SK-N-DZ (cell line): ENCODE results near the gene GRID1.

Experiments
- DNase-seq: peaks from one replicate; pipeline ENCODE4 v3.0.0-alpha.2; 2015; ENCODE audit warnings: low spot score

The GRID1 gene

DNA sequence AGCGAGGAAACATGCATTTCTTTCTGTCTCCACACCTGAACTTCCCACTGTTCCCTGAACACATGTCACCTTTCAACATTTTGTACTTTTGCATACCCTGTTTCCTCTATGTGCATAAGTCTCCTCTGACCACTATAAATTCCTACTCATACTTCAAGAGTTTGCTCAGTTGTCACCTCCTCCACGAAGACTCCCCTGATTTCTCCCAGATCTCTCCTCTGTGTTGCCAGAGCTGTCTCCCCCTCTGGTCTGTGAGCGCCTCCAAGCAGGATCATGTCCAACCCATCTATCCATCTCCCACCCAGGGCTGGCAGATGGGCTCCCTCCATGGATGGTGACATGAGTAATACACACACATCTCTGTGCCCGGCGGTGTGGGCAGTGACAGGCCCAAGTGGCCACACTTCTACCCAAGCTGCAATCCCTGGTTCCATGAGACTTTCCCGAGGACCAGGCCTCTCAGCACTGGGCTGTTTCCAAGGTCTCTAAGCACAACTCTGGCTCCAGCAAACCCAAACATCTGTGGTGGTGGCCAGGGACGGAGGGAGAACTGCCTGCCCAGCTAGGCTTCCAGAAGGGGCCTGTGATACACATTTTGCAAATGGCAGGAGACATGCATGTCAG, 135.9 kb downstream of the GRID1 start:
- DNase-seq = no peak

DNA sequence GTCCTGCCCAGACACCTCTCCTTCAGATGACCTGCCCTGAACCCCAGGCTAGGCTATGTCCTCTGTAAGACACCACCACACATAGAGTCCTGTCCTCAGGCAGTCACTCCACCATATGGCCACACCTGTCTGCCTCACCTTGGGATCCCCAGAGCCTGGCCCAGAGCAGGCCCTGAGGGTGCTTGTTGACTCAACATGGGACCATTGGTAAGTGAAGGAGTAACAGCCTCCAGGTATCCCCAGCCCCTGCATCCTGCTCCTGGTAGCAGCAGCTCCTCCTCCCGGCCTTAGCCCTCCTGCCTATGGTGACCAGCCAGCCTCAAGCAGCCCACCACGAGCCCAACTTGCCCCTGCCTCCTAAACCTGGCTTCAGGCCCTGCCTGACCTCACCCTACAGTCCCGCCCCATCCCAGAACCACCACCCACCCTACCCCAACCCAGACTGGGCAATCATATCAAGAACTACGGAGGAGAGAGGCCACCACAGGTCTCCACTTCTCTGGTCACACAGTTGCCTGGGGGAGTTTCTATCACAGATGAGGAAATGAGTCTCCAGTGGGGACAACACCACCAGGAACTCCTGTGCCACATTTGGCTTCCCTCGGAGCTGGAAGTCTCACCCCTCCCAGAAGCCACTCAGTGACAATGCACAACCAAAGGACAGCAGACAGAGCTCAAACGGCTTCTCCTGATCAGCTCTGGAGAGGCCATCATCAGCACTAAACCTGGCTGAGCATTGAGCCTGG, 136.6 kb downstream of the GRID1 start:
- DNase-seq = no peak

DNA sequence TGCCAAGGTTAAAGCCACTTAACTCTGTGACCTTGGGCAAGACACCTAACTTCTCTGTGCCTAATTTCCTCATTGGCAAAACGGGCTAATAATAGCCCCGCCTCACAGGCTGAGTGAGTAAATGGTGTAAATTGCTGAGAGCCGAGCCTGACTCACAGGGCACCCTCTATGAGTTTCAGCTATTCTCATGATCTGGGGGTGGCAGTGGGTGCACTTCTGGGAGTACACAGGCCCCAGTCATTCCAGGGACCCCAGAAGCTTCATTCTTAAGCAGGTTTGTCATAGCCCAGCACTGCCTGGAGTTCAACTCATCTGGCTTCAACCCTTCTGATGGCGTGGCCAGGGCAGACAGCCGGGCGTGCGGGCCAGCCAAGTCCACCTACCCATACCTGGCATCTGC, 137.2 kb downstream of the GRID1 start:
- no peak for DNase-seq

DNA sequence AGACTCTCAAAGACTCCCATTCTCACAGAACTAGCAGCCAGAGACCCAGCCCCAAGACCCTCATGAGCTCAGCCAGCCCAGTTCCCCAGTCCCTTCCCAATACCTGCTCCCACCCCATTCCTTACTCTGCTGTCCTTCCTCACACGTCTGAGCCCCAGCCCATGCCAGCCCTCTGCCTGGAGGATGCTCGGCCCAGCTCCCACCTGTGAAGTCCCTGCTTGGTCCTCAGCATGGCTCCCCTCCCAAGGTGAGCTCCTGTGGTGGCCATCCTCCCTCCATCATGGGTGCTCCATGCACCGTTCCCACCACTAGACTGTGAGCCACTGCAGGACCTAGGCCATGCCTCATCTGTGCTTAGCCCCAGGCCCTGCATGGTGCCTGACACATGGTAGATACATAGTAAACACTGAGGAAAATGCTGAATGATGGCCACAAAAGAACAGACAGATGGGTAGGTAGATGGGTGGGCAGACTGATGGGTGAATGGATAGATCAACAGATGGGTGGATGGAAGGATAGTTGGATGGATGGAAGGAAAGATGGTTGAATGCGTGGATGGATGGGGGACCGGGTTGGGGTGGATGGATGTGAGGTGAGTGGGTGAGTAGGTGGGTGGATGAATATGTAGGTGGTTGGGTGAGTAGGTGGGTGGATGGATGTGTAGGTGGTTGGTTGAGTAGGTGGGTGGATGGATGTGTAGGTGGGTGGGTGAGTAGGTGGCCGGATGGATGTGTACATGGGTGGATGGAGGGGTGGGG, 138.9 kb downstream of the GRID1 start:
- DNase-seq = no peak

DNA sequence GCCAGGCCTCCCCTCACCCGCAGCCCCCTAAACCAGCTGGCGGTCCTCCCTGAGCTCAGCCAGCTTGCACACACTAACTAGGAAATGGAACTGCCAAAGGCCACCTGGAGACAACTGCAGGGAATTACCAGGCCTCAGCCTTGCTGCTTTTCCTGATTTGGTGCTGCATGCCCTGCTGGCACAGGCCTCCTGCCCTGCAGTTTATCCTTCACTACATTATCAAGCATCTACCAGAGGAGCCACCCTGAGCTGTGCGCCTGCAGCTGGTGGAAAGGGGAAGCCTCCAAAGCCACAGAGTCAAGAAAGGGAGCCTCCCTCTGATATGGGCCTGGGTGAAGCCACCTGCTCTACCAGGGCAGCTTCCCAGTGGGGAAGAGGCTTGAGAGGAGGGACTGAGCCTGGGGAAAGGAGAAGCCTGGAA, 139.8 kb downstream of the GRID1 start:
- DNase-seq = no peak

DNA sequence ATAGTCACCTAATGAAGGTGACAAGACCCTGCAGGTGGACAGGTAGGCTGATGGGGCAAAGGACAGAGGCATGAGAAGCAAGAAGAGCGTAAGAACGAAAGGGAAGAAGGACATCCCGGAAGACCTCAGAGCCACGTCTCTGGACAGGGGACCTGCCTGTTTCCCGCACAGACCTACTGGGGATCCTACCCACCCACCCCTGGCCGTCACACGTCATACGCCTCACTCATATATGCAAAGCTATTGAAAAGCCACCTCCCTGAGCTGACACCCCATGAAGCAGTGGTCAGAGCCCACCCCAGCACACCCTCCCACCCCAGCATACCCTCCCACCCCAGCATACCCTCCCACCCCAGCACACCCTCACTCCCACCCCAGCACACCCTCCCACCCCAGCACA, 140.6 kb downstream of the GRID1 start:
- DNase-seq = no peak

DNA sequence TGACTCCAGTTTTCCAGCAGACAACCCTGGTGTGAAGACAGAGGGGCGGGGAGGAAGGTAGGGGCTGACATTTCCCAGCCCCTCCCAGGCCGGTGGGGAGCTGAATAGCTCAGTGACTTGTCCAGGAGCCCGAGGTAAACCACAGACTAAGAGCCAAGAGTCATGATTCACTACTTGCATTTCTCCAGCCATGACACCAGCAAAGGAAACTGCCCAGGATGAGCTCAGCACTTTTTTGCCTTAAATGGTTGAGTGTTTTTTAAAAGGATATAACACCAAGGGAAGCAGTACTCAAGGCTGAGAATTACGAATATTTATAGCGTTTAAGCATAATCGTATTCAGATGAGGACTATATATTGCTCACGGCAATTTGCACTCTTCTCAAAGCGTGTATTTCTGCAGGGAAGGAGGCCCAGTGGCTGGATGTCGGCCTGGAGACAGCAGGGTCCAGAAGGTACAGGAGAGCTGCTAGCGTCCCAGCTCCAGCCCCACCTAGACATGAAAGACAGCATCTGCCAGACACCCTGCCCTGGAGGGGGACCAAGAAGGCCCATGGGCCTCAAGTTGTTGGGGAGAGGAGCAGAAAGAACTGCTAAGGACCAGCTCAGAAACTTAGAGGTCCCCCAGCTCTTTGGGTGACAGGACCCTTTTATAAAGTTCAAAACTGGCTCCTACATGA, 141.4 kb downstream of the GRID1 start:
- no peak for DNase-seq

DNA sequence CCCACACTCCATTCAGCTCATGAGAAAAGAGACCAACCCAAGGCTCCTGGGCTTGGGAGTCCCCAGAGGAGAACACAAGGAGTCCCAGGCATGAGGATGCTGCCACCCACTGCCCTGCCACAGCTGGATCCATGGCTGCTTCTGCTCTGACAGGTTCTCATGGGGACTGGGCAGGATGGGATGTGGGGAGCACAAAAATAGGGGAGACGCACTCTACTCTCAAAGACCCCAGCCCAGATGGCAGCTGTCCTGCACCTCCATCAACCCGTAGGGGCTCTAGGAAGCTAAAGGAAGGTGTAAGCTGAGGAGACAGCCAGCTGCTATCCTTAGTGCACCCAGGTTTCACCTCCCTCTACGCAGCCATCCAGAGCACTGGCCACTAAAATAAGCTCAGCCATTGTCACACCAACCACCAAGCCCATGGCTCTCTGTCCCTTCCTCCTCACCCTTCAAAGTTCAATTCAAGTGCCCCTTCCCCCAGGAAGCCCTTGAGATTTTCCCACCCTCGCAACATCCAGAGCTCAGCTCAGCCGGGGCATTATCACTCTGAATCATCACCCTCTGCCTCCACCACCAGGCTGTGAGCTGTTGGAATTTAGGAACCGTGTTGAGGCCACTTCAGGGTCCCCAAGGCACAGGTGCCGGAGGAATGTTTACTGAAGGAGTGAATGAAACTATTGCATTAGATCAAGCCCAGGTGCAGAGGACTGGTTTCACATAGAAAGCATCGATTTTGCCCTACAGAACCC, 142.1 kb downstream of the GRID1 start:
- no peak for DNase-seq

DNA sequence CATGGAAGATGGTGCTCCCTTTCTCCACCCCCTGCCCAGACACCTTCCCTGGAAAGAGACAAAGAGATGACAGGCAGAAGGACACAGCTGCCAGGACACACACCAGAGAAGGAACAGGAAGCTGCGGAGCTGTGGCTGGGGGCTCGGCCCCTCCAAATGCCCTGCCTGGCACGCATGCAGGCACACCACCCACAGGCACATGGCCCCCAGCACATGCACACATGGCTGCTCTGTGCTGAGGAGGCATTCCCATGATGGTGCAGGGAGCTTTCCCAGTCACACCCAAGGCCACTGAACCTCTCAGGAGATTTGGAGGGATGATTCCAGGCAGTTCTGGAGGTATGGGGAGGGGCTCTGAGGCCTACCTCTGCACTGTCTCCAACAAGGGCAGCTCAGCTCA, 143.3 kb downstream of the GRID1 start:
- DNase-seq = no peak

DNA sequence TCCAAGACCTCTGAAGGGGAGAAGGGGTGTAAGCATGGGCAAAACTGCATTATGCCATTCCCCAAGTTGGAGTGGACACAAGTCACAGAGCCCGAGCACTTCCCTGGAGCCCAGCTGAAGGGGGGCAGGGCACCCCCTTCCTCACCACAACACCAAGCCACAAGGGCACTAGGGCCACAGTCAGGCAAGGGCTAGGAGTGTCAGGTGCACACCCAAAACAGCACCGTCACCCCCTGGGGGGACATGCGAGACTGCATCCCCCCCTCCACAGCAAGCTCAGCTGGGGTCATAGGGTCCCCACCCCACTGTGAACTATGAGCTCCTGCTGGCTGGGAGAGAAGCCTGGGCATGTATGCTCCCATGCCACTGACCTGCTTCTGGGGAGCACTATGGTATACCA, 143.9 kb downstream of the GRID1 start:
- no peak for DNase-seq

DNA sequence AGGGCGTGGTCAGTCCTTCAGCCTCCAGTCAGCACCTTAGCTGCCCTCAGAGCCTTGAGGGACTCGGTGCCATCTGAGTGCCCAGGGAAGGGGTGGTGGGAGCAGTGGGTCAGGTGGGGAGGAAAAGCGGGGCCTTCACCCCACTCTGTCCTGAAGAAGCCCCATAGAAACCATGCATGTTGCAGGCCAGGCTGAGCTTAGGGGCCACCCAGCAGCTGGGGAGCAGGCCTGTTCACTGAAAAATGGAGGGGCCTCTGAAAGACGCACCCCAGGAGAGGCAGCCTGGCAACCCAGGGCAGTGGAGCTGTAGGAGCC, 144.3 kb downstream of the GRID1 start:
- DNase-seq = no peak

DNA sequence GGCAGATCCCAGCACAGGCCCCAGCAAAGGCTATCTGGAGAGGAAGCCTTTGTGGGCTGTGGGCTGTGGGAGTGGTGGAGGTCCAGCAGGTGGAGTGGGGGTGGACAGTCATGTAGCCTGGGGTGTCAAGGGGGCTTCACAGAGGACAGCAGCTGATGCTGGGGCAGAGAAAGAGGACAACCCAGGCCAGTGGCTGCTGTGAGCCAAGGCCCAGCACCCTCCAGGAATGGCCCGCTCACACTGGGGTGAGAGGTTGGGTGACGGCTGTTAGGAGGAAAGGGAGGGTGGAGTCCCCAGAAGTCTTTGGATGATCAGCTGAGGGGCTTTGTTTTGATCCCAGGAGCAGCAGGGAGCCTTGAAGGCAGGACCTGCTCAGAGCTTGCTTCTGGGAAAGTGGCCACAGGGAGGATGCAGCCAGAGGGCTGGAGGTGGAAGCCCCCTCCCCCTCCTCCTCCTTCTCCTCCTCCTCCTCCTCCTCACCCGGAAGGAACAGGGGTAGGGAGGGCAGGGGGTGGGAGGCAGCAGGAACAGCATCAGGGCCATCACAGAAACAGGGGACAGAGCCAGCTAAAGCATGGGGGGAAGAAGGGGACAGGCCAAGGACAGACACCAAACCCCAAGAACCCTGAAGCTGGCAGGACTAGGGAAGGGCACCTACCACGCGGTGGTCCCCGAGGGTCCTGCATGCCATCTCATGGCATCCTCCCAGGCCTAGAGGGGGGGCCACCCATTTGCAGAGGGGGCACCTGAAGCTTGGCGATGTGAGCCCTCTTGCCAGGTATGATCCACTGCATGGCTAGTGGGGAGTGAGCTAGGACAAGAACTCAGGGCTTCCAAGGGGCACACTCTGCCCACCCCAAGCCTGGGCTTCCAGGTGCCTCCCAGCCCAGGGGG, 144.9 kb downstream of the GRID1 start:
- DNase-seq = no peak

DNA sequence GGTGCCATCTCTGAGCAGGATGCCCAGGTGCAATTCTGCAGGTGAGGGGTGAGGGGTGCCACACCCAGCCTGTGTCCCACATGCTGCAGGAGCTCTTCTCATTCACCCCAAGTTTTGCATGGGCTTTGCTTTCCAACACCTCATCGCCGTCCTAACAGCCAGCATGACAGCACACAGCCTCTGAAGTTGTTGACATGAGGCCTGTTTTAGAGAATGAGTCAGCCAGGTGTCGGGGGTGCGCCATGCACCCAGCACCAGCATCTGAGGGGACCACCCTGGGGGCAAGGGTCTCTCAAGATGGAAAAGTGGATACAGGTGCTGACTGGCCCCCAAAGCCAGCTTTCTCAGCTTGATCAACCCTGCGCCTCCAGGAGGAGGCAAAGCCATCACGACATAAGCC, 146.0 kb downstream of the GRID1 start:
- no peak for DNase-seq

DNA sequence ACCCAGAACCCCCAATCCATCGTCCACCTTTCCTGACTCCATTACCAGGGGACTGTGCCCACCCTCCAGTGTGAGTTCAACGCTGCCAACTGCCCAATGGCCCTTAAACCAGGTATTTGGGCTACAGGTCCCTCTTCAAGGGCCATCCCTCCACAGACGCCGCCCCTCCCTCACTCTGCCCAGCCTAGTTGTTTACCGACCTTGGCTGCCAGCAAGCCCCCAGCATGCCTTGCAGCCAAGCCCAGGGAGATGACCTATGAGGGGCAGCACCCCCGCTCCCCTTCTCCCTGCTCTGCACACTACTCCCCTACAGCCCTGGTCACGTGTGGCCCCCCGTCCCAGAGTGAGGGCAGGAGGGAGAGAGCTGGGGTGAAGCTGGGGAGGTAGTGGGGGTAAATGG, 147.3 kb downstream of the GRID1 start:
- DNase-seq = no peak

DNA sequence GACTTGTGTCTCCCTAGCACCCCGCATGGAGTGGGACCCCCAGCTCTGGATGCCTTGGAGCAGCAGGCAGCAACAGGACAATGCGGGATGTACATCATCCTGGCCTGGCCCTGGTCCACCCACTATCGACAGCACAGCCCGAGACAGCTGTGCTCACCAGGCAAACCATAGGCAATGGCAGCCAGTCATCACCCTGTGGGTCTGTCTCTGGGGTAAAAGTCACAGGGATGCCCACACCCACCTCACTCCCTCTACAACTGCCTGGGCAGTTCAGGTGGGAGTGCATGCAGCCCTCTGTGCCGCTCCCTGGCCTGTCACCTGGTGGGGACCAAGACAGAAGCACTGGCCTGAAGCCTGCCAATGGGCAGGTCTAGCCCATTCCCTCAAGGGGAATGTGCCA, 147.8 kb downstream of the GRID1 start:
- no peak for DNase-seq

DNA sequence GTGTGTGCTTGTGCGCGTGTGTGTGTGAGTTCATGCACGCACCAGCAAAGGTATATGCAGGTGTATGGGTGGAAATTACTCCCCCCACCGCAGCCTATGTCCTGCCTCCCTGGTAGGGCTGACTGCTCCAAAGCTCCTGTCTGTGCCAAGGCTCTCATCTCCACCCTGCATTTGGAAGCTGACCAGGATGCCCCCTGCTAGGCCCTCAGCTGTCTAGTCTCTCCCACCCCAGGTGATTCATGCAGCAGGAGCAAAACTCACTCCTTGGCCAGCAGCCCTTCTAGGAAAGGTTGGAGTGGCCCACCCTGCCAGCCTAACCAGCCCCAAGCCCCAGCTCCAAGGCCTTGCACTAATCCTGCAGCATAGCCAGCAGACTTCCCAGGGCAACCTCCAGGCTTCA, 148.4 kb downstream of the GRID1 start:
- no peak for DNase-seq

DNA sequence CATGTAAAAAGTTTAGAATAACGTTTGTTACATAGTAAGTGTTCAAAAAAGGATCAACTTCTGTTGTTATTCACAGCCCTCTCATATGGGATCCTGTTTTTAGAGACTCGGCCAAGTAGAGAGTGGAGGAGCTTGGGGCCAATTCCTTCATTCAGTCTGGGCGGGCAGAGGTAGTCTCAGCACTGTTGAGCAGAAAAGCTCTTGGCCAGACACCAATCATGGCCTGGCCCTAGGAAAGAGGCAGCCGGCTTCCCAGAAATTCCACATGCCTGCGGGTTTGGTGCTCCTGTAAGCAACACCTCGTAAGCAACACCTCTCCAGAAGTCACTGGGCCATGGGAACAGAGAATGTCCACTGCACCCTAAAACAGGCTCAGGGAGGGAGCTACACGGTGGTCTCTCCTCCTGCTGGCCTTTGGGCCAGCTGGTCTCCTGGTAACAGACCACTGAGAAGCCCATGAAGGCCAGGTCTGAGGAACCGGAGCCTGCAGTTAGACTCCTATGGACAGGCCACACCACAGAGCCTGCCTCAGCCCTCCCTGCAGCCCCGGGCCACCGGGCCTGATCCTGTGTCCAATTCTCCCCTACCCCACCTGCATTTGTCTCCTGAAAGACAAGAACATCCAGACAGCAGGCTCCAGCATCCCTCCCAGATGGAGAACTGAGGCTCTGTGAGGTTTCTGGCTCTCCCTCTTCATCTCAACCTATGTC, 149.1 kb downstream of the GRID1 start:
- no peak for DNase-seq

DNA sequence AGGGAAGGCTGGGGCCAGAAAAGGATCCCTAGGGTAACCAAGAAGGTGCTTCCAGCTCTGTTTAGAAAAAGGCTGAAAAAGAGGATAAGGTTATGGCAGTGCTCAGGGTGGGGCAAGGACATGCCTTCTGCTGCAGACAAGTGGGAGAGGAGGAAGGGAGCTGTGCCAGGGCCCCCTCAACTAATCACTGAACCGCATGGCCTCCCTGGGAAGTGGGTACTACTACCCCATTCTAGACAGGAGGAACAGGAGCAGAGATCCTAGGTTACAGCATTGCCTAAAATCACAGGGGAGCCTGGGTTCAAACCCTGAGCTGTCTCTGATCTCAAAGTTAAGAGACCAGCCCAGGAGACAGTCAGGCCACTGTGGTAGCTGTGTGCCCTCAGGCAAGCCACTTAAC, 149.7 kb downstream of the GRID1 start:
- no peak for DNase-seq

DNA sequence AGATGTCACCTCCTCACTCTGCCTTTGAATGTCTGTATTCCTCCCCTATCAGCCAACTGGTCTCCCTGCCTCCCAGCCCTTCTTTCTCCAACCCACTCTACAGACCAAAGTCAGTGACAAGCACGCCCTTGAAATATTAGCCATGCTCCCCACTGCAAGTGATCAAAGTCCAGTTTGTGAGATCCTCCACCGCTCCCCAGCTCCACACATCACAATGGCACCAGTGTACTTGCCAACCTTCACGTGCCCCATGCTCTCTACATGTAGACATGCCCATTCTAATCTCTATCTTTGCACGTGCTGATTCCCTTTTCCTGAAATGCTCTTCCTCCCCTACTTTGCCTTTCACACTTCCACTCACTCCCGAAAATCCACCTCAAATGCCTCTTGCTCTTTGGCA, 150.9 kb downstream of the GRID1 start:
- DNase-seq = no peak

DNA sequence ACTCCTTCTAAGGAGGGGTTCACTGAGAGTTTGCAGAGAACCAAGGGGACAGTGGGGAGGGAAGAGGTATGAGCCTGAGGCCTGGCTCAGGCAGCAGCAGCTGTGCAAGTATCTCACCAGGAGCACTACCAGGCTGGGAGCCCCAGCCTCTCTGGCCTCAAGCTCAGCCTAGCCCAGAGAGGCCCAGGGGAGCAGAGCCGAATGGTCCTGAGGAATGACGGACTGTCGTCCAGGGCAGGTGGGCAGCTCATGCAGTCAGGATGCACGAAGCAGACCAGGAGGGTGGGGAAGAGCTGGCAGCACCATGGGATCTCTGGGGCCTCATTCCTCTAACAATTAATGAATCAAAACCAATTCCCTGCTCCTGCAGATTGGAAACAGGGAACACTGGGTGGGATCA, 151.5 kb downstream of the GRID1 start:
- DNase-seq = no peak
